ENCODE results near the gene DEGS2. TPM values are rescaled to one million over a fixed set of nuclear protein-coding genes. Genes with fewer than 3 reads are reported as not detected.
A peak's percentile ranks its signal among the peaks of the same experiment; 100 is the strongest.
"Not testable (repeated sequence)": the region's sequence is repeated elsewhere in the genome, so short reads cannot be mapped to it uniquely, and the experiment has no call there.

DEGS2 gene
- total RNA-seq = under 1 TPM; 0.16 to 0.94 (median 0.68) TPM

- ATAC-seq = peak; percentile 37
- Histone ChIP-seq H3K27ac (no peak within 1 kb of the TSS), H3K4me3 (peak within 1 kb of the TSS in 1 of 2 donors; percentile 48), H3K4me1 (peaks cover 0 to 17% (median 13%) of the 10 kb centered on the region in 3 donors), H3K27me3 (peaks cover 73% of the 10 kb centered on the region), H3K36me3 (no peaks in the 10 kb centered on the region), H3K9me3 (peaks cover 0 to 12% (median 0%) of the 10 kb centered on the region in 3 donors)
- WGBS, 2 donors (ENCODE audit: low coverage in 1 of 2) = no CpG with 5 or more reads among the region's 94 CpGs
- TF ChIP-seq POLR2AphosphoS5 (IDR thresholded peaks at IDR 0.05) (no peak), EP300 (IDR thresholded peaks at IDR 0.05) (no peak), CTCF (IDR thresholded peaks at IDR 0.05) (no peak), POLR2A (IDR thresholded peaks at IDR 0.05) (no peak)
These were observed at the start of gene DEGS2 for GRCh38 chr14:100159094-100159864. Gene DEGS2 (minus strand): TSS chr14:100159645. CDS start chr14:100159587, 58 bp downstream.

- H3K27me3 ChIP-seq, H3K9me3 ChIP-seq, ATAC-seq, H3K4me3 ChIP-seq, H3K27ac ChIP-seq, H3K4me1 ChIP-seq, H3K36me3 ChIP-seq: not testable (repeated sequence)
- WGBS, 2 donors (ENCODE audit: low coverage in 1 of 2) = 100% methylated on average over 1 of the region's 33 CpGs; no CpG with 5 or more reads in 1 of the 2 donors
These were observed 48.7 kb upstream of the DEGS2 start for GRCh38 chr14:100208136-100208535.

GRCh38 chr14:100207588-100207987 lies 48.1 kb upstream of the DEGS2 start:
- H3K36me3 ChIP-seq, H3K27me3 ChIP-seq, ATAC-seq, H3K9me3 ChIP-seq, H3K4me1 ChIP-seq, H3K4me3 ChIP-seq, H3K27ac ChIP-seq: not testable (repeated sequence)
- whole genome bisulfite sequencing, 2 donors (ENCODE audit: low coverage in 1 of 2) = 85 to 100% methylated on average over 1 to 10 of the region's 10 CpGs

GRCh38 chr14:100204835-100205167 lies 45.4 kb upstream of the DEGS2 start:
- not testable (repeated sequence) for H3K36me3 ChIP-seq, H3K9me3 ChIP-seq, H3K4me1 ChIP-seq, H3K4me3 ChIP-seq, ATAC-seq, H3K27me3 ChIP-seq
- WGBS, 2 donors (ENCODE audit: low coverage in 1 of 2) = 73 to 100% methylated on average over 3 to 5 of the region's 7 CpGs
- peak overlapping the region in 2 of 4 donors; percentile 3 to 45 for H3K27ac ChIP-seq

GRCh38 chr14:100203962-100204834 lies 44.8 kb upstream of the DEGS2 start:
- H3K4me1 ChIP-seq = no peaks in the 10 kb centered on the region
- H3K27ac ChIP-seq = peak overlapping the region in 3 of 4 donors; percentile 3 to 45 (median 43)
- WGBS, 2 donors (ENCODE audit: low coverage in 1 of 2) = 24 to 37% methylated on average over 2 to 4 of the region's 4 CpGs
- no peak for ATAC-seq
- no peaks in the 10 kb centered on the region for H3K27me3 ChIP-seq
- TF ChIP-seq POLR2A (IDR thresholded peaks at IDR 0.05) = no peak
- no peak for TF ChIP-seq POLR2AphosphoS5 (IDR thresholded peaks at IDR 0.05)
- TF ChIP-seq CTCF (IDR thresholded peaks at IDR 0.05) = no peak
- no peak for TF ChIP-seq EP300 (IDR thresholded peaks at IDR 0.05)
- no peak overlapping the region for H3K4me3 ChIP-seq
- H3K9me3 ChIP-seq = no peaks in the 10 kb centered on the region
- no peaks in the 10 kb centered on the region for H3K36me3 ChIP-seq

GRCh38 chr14:100203146-100203545 lies 43.7 kb upstream of the DEGS2 start:
- H3K27me3 ChIP-seq = no peaks in the 10 kb centered on the region
- 83 to 85% methylated on average over 2 to 4 of the region's 4 CpGs for WGBS, 2 donors (ENCODE audit: low coverage in 1 of 2)
- no peaks in the 10 kb centered on the region for H3K36me3 ChIP-seq

More at GRCh38 chr14:100203146-100203545, 43.7 kb upstream of the DEGS2 start:
- H3K9me3 ChIP-seq = no peaks in the 10 kb centered on the region
- ATAC-seq = no peak
- no peak overlapping the region for H3K4me3 ChIP-seq
- TF ChIP-seq POLR2AphosphoS5 (IDR thresholded peaks at IDR 0.05) (no peak), CTCF (IDR thresholded peaks at IDR 0.05) (no peak), POLR2A (IDR thresholded peaks at IDR 0.05) (no peak), EP300 (IDR thresholded peaks at IDR 0.05) (no peak)
- H3K4me1 ChIP-seq = no peaks in the 10 kb centered on the region
- H3K27ac ChIP-seq = no peak overlapping the region

Measured in gastroesophageal sphincter (tissue), 4 donors.